HUDEP-2 (cell line): ENCODE data around the gene HTT.

Experiments
- DNase-seq, 76 experiments: peaks; one replicate each; lab custom pipeline; 2025; ENCODE audit not compliant: unreplicated experiment in 76 of 76; lab: John Stamatoyannopoulos, UW

HTT gene

GRCh38 chr4:3245676-3246075 lies 171.2 kb downstream of the HTT start:
- no peak for DNase-seq

DNA sequence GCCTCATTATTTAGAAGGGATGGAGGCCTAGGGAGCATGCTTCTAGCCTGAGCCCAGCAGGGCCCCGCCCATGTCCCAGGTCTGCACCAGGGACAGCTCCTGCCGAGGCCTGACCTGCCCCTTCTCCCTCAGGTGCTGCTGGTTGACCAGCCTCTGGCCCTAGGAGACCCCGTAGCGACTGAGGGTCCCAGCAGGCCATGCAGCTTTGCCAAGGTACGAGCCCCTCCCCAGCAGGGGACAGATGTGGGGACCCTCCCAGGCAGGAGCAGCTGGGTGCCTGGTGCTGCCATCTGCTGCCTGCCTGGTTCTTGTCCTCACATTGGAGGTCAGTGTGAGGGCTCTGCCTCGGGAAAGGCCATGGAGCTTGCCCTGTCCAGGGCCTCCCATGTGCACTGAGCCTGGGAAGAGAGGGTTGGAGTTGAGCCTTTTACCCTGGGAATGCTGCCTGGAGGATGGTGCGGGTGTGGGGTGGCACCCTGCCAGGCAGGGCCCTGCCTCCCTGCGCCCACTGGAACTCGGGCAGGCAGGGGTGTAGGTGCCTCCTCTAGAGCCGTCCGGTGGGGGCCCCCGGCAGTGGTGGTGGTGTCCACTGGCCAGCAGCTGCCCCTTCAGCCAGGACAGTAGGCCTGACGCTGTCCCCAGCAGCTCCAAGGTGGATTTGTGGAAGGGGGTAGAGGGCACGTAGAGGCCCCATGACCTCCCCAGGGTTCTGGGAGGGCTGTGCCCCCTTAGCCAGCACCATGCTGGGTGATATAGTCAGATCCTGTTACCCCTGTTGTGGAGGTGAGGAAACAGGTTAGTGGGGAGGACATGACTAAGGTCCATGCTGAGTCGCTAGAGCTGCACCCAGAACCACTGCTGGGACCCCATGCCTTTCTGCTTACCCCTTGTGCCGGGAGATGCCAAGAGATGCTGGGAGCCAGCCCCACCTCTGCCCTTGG lies 172.2 kb downstream of the HTT start:
- DNase-seq, result peak in 2 of 76 experiments; percentile 4 to 6

DNA sequence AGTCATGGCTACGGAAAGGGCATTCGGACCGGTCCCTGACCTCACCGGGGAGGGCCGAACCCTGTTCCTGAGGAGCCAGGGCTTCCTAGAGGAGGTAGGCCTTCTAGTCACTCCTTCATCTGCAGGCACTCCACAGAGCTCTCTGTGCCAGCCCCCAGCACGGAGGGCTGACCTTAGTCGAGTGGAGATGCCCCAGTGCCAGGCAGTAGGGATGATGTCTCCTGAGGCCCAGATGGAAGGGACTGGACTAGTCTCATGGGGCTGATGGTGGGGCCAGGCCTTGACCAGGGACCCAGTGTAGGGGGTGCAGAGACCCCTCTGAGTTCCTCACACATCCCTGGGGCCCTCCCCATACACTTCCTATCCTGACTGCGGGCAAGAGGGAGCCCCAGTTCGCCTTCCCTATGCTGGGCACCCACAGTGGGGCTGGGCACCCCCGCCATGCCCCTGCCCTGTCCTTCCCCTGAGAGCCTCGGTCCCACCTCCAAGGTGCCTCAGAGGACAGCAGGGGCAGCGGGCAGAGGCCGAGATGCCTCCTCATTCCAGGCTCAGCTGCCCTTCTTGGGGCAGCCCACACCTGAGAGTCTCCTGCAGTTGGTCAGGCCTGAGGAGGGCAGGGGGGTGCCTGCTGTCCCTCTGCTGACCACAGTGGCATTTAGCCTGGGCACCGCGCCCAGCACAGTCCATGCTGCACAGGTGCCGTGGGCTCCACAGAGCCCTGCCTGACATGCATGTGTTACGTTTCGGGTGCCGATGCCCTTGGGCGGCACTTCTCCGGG lies 173.1 kb downstream of the HTT start:
- no peak for DNase-seq

DNA sequence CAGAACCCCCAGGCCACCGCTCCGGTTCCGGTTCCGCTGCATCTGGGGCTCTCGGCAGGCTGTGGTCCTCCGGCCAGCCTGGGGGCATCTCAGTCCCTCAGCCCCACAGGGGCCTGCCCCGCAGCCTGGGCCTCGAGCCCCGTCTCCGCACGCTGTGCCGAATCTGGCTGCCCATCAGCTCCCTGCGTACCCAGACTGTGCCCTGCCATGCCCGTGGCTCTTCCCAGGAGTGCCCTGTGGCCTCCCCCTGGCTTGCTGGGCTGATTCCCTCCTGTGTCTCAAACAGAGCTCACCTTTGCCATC lies 173.6 kb downstream of the HTT start:
- no peak for DNase-seq

DNA sequence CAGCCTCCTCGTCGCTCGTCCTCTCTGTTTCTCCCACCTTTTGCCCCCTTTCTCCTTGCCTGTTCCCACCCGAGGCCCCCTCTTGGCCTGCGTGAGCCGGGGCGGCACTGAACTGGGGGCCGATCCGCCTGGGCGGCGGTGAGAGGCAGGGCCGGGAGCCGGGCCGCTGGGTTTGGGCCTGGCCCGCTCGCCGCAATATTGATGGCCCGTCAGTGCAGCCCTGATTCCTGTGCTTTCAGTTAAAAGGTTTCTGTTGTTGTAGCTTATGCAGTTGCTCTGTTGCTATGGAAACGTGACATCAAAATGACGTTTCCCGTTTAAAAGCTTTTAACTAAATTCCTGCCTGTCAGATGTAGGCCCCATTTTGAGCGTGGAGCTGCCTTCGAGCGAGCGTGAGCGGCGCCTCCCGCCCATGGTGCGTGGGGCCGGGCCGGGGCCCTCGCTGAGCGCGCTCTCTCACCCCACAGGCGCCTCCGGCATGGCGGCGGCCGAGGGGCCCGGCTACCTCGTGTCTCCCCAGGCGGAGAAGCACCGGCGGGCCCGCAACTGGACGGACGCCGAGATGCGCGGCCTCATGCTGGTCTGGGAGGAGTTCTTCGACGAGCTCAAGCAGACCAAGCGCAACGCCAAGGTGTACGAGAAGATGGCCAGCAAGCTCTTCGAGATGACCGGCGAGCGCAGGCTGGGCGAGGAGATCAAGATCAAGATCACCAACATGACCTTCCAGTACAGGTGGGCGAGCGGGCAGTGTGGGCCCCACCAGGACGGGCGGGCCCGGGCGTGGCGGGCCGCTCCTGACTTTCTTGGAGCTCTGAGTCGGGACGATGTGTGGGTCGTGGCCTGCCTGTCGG lies 174.6 kb downstream of the HTT start, which contains the start of gene MSANTD1:
Gene MSANTD1, plus strand, starts transcription at position 349 of the 851 bp plus-strand sequence. Its CDS starts 64 bp downstream, at position 413.
- no peak for DNase-seq

DNA sequence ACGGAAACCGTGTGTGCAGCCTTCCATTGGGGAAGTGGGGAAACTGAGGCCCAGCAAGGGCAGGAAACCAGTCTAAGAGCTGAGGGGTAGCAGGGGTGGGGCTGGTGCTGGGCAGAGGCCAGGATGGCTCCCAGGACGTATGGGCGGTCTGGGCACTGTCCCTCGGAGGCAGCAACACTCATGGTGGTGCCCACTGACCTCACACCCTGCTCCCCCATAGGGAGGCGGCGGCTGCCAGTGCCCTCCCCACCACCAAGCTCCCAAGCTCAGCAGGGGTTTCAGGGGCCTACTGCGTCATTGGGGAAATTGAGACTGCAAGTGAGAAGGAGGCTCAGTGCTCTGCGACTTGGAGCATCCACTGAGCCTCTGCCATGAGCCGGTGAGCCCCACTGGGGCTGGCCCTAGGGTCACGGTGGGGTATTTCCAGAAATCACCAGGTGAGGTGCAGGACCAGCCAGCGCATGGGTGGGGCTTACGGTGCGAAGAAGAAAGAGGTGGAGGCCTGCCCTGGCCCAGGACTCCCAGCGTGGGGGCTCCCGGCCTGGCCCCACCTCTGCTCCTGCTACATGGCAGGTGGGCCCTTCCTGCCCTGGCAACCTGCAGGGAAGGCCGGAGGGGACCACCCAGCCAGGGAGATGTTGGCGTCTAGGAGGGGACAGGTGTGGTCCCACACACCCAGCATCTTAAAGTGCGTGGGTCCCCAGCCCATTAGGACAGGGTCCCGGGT lies 175.4 kb downstream of the HTT start:
- DNase-seq, result no peak

DNA sequence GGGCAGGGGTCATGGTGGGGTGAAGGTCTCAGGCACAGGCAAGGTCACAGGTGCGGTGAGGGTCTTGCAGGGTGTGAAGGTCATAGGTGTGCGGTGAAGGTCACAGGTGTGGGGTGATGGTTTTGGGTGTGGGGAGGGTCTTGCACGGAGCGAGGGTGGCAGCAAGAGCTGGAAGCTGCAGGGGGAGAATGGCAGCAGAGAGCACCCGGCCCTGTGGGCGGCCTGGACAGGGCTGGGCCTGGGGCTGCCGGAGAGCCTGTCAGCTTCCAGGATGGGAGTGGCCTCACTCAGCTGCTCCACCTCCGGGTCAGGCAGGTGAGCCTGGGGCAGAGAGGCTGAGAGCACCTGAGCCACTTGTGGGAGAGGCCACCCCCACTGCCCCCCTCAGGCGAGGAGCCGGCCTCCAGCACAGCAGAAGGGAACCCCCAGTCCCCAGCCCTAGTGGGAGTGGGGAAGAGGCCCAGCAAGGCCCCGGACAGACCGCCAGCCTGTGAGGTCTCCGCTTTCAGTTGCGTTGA lies 176.0 kb downstream of the HTT start:
- no peak for DNase-seq

- no peak for DNase-seq
Observed at GRCh38 chr4:3250956-3251690, 176.6 kb downstream of the HTT start.

- DNase-seq, result no peak
Observed at GRCh38 chr4:3251691-3252479, 177.4 kb downstream of the HTT start.

GRCh38 chr4:3252480-3252828 lies 178.0 kb downstream of the HTT start:
- DNase-seq, result no peak

GRCh38 chr4:3252831-3253641 lies 178.6 kb downstream of the HTT start:
- no peak for DNase-seq

DNA sequence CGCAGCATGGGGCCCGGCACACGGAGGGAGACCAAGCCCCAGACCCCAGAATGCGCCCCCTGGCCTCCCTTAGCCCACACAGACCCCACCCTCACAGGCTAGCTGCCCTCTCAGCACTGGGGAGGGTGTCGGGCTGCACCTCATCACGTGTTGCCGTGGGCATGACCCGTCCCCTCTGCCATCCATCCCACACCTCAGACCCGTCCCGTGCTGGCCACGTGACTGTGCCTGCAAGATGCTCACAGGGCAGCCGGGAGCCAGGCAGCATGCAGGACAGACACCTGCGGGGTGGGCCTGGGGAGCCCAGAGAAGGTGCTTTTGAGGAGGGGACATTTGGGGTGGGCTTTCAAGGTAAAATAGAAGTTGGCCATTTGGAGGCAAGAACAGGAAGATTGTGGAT lies 179.3 kb downstream of the HTT start:
- DNase-seq, result no peak

DNA sequence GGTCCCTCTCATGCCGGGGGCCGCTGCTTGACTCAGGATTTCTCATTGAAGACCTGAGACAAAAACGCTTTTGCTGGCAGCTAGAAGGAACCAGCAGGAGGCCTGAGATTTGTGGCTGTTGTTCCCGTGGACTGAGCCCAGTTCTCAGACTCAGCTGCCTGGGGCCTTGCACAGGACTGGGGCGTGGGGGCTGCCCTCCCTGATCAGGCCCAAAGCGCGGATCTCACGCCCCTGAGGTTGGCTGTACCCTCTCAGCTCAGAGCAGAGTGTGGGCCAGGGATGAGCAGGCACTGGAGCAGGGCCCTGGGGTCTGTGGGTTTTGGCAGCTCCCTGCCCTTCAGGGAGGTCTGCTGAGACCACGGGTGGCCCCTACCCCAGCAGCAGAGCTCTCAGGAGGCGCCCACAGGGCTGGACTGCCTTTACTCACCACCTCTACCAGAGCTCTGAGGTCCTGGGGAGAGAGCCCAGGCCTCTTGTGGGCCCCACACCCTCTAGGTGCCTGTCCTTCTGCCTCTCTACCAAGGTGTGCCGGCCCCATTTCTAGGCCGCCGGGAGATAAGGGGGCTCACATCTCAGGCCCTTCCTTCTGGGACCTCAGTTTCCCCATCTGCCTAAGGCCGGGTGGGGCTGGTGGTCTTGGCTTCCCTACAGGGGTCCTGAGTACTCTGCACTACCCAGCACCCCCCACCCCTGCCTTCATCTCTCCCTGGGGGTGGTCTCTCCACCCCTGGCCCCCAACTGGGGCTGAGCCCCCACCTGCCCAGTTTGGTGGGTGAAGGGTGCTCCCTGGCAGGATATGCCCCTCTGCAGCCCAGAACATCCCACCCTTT lies 180.0 kb downstream of the HTT start:
- DNase-seq, result no peak

- no peak for DNase-seq
Observed at GRCh38 chr4:3255611-3256186, 181.2 kb downstream of the HTT start.

GRCh38 chr4:3256230-3257102 lies 182.0 kb downstream of the HTT start:
- DNase-seq, result no peak

DNA sequence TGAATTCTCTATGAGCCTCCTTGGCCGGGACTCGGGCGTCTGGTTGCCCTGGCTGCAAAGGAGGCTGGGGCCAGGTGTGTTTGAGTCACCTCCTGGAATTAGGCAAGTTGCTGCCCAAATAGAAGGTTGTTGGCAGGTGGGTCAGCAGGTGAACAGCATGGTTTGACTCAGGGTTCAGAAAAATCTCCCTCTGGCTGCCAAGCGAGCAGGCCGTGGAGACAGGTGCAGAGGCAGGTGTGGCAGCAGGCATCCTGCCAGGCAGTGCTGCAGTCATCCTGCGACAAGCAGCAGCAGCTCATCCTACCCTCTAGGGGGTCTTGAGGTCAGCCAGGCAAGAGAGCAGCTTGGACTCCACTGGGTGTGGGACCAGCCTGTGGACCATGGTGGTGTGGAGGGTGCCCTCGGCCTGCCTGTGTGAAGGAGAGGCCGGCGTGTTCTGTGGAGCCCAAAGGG lies 182.6 kb downstream of the HTT start:
- no peak for DNase-seq
